K562 (cell line): ENCODE measurements around the gene S100A9. TPM values are rescaled to one million over a fixed set of nuclear protein-coding genes. Genes with fewer than 3 reads are reported as not detected.

Source experiments
- ATAC-seq: fragments of 200-7000 bp; cut with Tn5 transposase; 3 replicates; pipeline ENCODE4 v1.9.1; 2020; ENCODE audit warnings: moderate library complexity
- BruUV-seq: library from RNA; stranded (reverse); fragments of 400-500 nt; replicated peaks from 2 replicates; lab custom pipeline; 2021; lab: Mats Ljungman, UMichigan
- CTCF ChIA-PET: fragments of 300-600 bp; formaldehyde crosslinking; extraction: SDS; loops from one replicate; lab custom pipeline; 2021; ENCODE audit warnings: low intra/inter-chr PET ratio; lab: Yijun Ruan, JAX
- POLR2A ChIA-PET: fragments of 300-600, 350-650 bp; sonication (Branson Sonifier 250); formaldehyde crosslinking; extraction: SDS; loops from one replicate; lab custom pipeline; 2021; ENCODE audit warnings: antibody characterized with exemption, inconsistent platforms; lab: Yijun Ruan, JAX
- DNase-seq, 4 experiments: peaks; one replicate each; pipeline versions ENCODE4 v3.0.0 to v3.0.0-alpha.2; 2011 to 2018; ENCODE audit warnings: low spot score in 3 of 4, mixed read lengths in 3 of 4; ENCODE audit errors: extremely low read depth in 1 of 4
- FAIRE-seq: peaks from 2 replicates; lab custom pipeline; 2011; peaks lifted over from hg19 to GRCh38; lab: Jason Lieb, UNC
- H2AFZ ChIP-seq: 2 replicates; pipeline ENCODE4 v1.6.0; 2011; ENCODE audit warnings: low read depth, low read length, control low read depth, inconsistent platforms
- H3K27ac ChIP-seq: fragments of 200-600 bp; 3 replicates; pipeline ENCODE4 v1.8.0; 2011; ENCODE audit warnings: low read depth, mild to moderate bottlenecking, control low read depth, inconsistent platforms, low read length, moderate library complexity, mixed read lengths; ENCODE audit errors: extremely low read depth
- H3K27me3 ChIP-seq, 2 experiments: fragments of 300-600 bp in 1 of 2; 2 replicates in 1 of 2; 3 replicates in 1 of 2; pipeline versions ENCODE4 v1.6.0 to v1.8.0; 2011; ENCODE audit warnings: inconsistent platforms in 2 of 2, low read length in 2 of 2, mild to moderate bottlenecking in 1 of 2, mixed read lengths in 1 of 2, moderate library complexity in 1 of 2; ENCODE audit not compliant: control insufficient read depth in 2 of 2, insufficient read depth in 2 of 2
- H3K36me3 ChIP-seq: fragments of 300-600 bp; 3 replicates; pipeline ENCODE4 v1.8.0; 2011; ENCODE audit warnings: mild to moderate bottlenecking, low read length, inconsistent platforms; ENCODE audit not compliant: control insufficient read depth, insufficient read depth
- H3K4me1 ChIP-seq, 2 experiments: fragments of 200-600 bp in 1 of 2; replicated peaks in 1 of 2; 2 replicates in 1 of 2; 3 replicates in 1 of 2; pipeline versions ENCODE4 v1.5.1 to v1.8.0; 2011; ENCODE audit warnings: inconsistent platforms in 2 of 2, low read length in 2 of 2, mild to moderate bottlenecking in 1 of 2, mixed read lengths in 1 of 2, moderate library complexity in 1 of 2; ENCODE audit not compliant: control insufficient read depth in 2 of 2, insufficient read depth in 2 of 2
- H3K4me2 ChIP-seq: 2 replicates; pipeline ENCODE4 v1.6.1; 2011; ENCODE audit warnings: low read length, control low read depth, inconsistent platforms, mixed read lengths; ENCODE audit not compliant: insufficient read depth
- H3K4me3 ChIP-seq: fragments of 200-600 bp; sonication (generic), shearing (Covaris generic); 2 replicates; pipeline ENCODE4 v1.5.1; 2016; ENCODE audit warnings: control low read depth, inconsistent platforms
- H3K79me2 ChIP-seq: fragments of 200-600 bp; 3 replicates; pipeline ENCODE4 v1.8.0; 2011; ENCODE audit warnings: low read length, inconsistent platforms; ENCODE audit not compliant: control insufficient read depth, insufficient read depth
- H3K9ac ChIP-seq, 2 experiments: 2 replicates each; pipeline versions ENCODE4 v1.6.0 to v1.6.1; 2011; ENCODE audit warnings: low read depth in 2 of 2, low read length in 2 of 2, control low read depth in 1 of 2, inconsistent platforms in 1 of 2, mild to moderate bottlenecking in 1 of 2, mixed read lengths in 1 of 2; ENCODE audit not compliant: insufficient read depth in 1 of 2
- H3K9me1 ChIP-seq: one replicate; pipeline ENCODE4 v1.6.0; 2011; ENCODE audit warnings: inconsistent platforms, mild to moderate bottlenecking, low read length, moderate library complexity; ENCODE audit not compliant: control insufficient read depth, insufficient read depth
- H3K9me3 ChIP-seq: replicated peaks from 2 replicates; pipeline ENCODE4 v1.5.1; 2011; ENCODE audit warnings: low read depth, low read length, inconsistent platforms; ENCODE audit not compliant: control insufficient read depth, insufficient read depth
- H4K20me1 ChIP-seq: replicated peaks from 2 replicates; pipeline ENCODE4 v1.6.1; 2011; ENCODE audit warnings: low read length, inconsistent platforms, mixed read lengths; ENCODE audit not compliant: control insufficient read depth, insufficient read depth
- MEIS2 ChIP-seq: fragments of 450-650 bp; IDR thresholded peaks from 2 replicates; pipeline ENCODE4 v1.6.1; 2014; ENCODE audit warnings: mild to moderate bottlenecking; ENCODE audit not compliant: partially characterized antibody
- PML ChIP-seq: IDR thresholded peaks from 2 replicates; pipeline ENCODE4 v1.6.1; 2012; ENCODE audit warnings: low read length, inconsistent platforms
- RBM22 ChIP-seq: fragments of 200-400 bp; formaldehyde crosslinking; IDR thresholded peaks from 2 replicates; pipeline ENCODE4 v1.6.1; 2018; ENCODE audit warnings: low read length, low read depth; ENCODE audit not compliant: poor library complexity, severe bottlenecking
- ZNF384 ChIP-seq: IDR thresholded peaks from 2 replicates; pipeline ENCODE4 v1.6.1; 2012; ENCODE audit warnings: low read depth, low read length, improper control_type of control experiment
- WGBS: fragments of 100-300 bp; shearing (Covaris generic); methylation state at CpG from one replicate; pipeline ENCODE4 v1.1.6; 2016; ENCODE audit warnings: low coverage, mixed read lengths; ENCODE audit not compliant: insufficient coverage; ENCODE audit errors: missing lambda C conversion rate; 5-methylcytosine and 5-hydroxymethylcytosine counted together
- in situ Hi-C: fragments of 300-500 bp; cut with MboI; formaldehyde crosslinking; loops from 4 replicates; pipeline ENCODE4 v1.15.0; 2018; ENCODE audit warnings: inconsistent platforms, mixed read lengths
- intact Hi-C: fragments of 100-400 bp; cut with micrococcal nuclease; formaldehyde crosslinking; loops from 2 replicates; pipeline ENCODE4 v1.14.2; 2022
- polyA plus RNA-seq, 8 experiments: library from polyadenylated mRNA; depleted of rRNA in 4 of 8; stranded (reverse) in 5 of 8; unstranded in 3 of 8; fragments of >200 nt; fragmentation: Nextera tagmentation in 2 of 8; fragmentation: Illumina TruSeq in 1 of 8; extraction: Ambion mirVana in 2 of 8; extraction: Trizol in 1 of 8; gene quantifications; 2 replicates each; pipeline versions ENCODE4 v1.2.1 to v1.2.3, GENCODE V29; 2011 to 2014; ENCODE audit warnings: inconsistent platforms in 1 of 8, missing spikeins in 1 of 8
- total RNA-seq, 7 experiments: library from RNA; depleted of rRNA in 6 of 7; stranded (reverse); fragments of >200 nt in 6 of 7; fragmentation: Illumina TruSeq in 2 of 7; extraction: Trizol in 2 of 7; gene quantifications; 2 replicates each; pipeline versions ENCODE4 v1.2.1 to v1.2.3, GENCODE V29; 2011 to 2021; ENCODE audit warnings: low replicate concordance in 1 of 7
- TF ChIP-seq, protein P1 (sequence below): fragments of 200-400 bp; formaldehyde crosslinking; IDR thresholded peaks from 2 replicates; pipeline ENCODE4 v1.6.1; 2017; ENCODE audit warnings: mild to moderate bottlenecking, low read depth, low read length, moderate library complexity
- TF ChIP-seq, protein P2 (sequence below): IDR thresholded peaks from 2 replicates; pipeline ENCODE4 v1.6.1; 2014; ENCODE audit warnings: antibody characterized with exemption

The S100A9 gene
- total and polyA plus RNA-seq, 9 of the 15 experiments (the other 6 are each of a cell fraction or from before 2014, with no cell fraction given), result 0.80 TPM; not detected in 8

DNA sequence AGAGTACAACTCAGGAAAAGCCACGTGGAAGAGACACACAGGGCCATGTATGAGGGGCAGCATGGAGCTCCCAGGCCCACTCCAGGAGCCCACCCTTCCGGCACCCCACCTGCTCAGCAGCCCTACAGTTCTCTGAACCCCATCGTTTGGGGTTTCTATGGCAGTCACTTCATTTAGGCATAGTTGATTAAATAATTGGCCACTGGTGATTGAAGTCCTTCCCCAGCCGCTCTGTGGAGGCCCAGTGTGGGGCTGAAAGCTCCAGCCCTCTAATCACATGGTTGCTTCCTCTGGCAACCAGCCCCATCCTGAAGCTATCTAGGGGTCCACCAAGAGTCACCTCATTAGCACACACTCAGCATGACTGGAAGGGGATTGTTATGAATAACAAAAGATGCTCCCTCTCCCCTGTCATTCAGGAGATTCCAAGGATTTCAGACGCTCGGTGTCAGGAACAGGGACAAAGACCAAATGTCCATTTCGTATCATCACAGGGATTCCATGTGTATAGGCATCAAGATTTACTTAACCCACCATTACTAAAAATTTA lies 46.5 kb downstream of the S100A9 start:
- DNase-seq, result no peak
- H3K9me3 ChIP-seq, result no peaks in the 10 kb centered on the region
- in situ Hi-C loops, result no loop called here
- no peak overlapping the region for H3K27ac ChIP-seq
- intact Hi-C loops, result no loop called here
- TF ChIP-seq, protein P1, sequence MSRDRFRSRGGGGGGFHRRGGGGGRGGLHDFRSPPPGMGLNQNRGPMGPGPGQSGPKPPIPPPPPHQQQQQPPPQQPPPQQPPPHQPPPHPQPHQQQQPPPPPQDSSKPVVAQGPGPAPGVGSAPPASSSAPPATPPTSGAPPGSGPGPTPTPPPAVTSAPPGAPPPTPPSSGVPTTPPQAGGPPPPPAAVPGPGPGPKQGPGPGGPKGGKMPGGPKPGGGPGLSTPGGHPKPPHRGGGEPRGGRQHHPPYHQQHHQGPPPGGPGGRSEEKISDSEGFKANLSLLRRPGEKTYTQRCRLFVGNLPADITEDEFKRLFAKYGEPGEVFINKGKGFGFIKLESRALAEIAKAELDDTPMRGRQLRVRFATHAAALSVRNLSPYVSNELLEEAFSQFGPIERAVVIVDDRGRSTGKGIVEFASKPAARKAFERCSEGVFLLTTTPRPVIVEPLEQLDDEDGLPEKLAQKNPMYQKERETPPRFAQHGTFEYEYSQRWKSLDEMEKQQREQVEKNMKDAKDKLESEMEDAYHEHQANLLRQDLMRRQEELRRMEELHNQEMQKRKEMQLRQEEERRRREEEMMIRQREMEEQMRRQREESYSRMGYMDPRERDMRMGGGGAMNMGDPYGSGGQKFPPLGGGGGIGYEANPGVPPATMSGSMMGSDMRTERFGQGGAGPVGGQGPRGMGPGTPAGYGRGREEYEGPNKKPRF, result no peak
- TF ChIP-seq ZNF384, result no peak
- TF ChIP-seq RBM22, result no peak
- TF ChIP-seq MEIS2, result no peak
- TF ChIP-seq, protein P2, sequence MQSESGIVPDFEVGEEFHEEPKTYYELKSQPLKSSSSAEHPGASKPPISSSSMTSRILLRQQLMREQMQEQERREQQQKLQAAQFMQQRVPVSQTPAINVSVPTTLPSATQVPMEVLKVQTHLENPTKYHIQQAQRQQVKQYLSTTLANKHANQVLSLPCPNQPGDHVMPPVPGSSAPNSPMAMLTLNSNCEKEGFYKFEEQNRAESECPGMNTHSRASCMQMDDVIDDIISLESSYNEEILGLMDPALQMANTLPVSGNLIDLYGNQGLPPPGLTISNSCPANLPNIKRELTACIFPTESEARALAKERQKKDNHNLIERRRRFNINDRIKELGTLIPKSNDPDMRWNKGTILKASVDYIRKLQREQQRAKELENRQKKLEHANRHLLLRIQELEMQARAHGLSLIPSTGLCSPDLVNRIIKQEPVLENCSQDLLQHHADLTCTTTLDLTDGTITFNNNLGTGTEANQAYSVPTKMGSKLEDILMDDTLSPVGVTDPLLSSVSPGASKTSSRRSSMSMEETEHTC, result no peak
- TF ChIP-seq PML, result no peak
- no peak overlapping the region for H3K4me3 ChIP-seq
- no peaks in the 10 kb centered on the region for H3K79me2 ChIP-seq
- H3K4me1 ChIP-seq, result no peaks in the 10 kb centered on the region; a peak in 1 of 5 replicates
- no TSS peak for BruUV-seq
- FAIRE-seq, result no peak
- H3K27me3 ChIP-seq, result peaks cover 8 to 33% of the 10 kb centered on the region in 2 experiments; a peak in 3 of 5 replicates
- no peak for ATAC-seq
- H4K20me1 ChIP-seq, result 0 out of 2 replicates have a peak, but pooled peaks cover 4% of the 10 kb centered on the region
- WGBS, result 34% methylated on average over 7 of the region's 7 CpGs
- no peaks in the 10 kb centered on the region for H3K9me1 ChIP-seq
- H3K36me3 ChIP-seq, result no peaks in the 10 kb centered on the region
- no peak overlapping the region for H3K4me2 ChIP-seq
- H2AFZ ChIP-seq, result no peak overlapping the region
- H3K9ac ChIP-seq, result no peak overlapping the region
- CTCF ChIA-PET, result no interaction called here
- POLR2A ChIA-PET, result no interaction called here
